Cardiac septum (tissue), 1 donor: ENCODE results near the gene BLVRA. TPM values are rescaled to one million over a fixed set of nuclear protein-coding genes. Genes with fewer than 3 reads are reported as not detected.

Source experiments
- DNase-seq: peaks from one replicate; pipeline ENCODE4 v3.0.0-alpha.2; 2020; ENCODE audit warnings: low spot score
- intact Hi-C: fragments of 100-400 bp; cut with DNase I; formaldehyde crosslinking; loops from one replicate; pipeline ENCODE4 v1.14.0; 2022
- total RNA-seq: library from RNA; stranded (reverse); fragmentation: NEBNext Ultra II Directional; extraction: Animal tissue kit (Norgen Biotek cat#: 25700); gene quantifications from one replicate; pipeline ENCODE4 v1.2.1, GENCODE V29; 2021
- donor health status: DM: no; HTN: no; CAD: no.

The BLVRA gene
- total RNA-seq, 1 donor from 2014 or later, result 48.6 TPM

DNA sequence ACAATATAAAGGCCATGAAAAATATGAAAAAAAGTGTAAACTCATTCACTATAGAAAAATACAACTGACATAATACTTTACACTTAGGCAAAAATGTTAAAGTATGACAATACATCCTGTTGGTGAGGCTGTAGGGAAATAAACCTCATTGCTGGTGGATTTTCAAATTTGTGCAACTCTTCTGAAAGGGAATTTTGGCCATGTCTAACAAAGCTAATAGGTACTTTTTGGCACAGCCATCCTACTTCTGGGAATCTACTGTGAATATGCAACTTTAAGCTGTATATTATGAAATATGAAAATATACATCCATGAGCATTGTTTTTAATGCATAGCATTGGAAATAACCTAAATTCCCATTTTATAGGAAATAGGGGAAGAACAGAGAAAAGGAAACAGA lies 15.8 kb upstream of the BLVRA start:
- intact Hi-C loops, result no loop called here
- DNase-seq, result no peak

DNA sequence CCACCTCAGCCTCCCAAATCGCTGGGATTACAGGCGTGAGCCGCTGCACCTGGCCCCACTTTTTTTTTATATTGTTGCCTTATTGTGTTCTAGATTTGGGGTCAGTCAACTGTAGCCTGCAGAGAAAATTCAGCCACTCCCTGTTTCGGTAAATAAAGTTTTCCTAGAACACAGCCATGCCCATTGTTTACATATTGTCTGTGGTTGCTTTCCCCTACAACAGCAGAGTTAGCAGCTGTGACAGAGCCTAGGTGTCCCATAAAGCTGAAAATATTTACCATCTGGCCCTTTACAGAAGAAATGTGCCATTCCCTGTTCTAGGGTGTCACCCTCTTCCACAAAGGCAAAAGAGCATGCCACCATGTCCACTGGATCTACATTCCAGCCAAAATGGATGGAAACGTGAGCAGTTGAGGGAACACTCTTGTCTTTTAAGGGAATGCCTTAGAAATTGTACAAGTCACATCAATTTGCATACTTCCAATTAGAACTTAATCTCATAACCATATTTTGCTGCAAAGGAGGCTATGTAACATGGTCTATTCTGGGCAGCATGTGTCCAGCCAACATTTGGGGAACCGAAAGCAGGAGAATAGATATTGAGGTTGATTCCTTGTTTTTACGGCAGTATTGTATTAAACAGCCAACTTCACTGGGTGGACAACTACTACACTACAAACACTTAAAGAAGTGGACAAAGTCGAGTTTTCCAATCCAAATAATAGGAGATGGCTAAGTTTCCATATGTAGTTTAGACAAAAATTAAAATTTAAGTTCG lies 11.0 kb upstream of the BLVRA start:
- intact Hi-C loops, result no loop called here
- DNase-seq, result no peak

GRCh38 chr7:43749383-43749940 lies 9.0 kb upstream of the BLVRA start:
- DNase-seq, result no peak
- intact Hi-C loops, result no loop called here

DNA sequence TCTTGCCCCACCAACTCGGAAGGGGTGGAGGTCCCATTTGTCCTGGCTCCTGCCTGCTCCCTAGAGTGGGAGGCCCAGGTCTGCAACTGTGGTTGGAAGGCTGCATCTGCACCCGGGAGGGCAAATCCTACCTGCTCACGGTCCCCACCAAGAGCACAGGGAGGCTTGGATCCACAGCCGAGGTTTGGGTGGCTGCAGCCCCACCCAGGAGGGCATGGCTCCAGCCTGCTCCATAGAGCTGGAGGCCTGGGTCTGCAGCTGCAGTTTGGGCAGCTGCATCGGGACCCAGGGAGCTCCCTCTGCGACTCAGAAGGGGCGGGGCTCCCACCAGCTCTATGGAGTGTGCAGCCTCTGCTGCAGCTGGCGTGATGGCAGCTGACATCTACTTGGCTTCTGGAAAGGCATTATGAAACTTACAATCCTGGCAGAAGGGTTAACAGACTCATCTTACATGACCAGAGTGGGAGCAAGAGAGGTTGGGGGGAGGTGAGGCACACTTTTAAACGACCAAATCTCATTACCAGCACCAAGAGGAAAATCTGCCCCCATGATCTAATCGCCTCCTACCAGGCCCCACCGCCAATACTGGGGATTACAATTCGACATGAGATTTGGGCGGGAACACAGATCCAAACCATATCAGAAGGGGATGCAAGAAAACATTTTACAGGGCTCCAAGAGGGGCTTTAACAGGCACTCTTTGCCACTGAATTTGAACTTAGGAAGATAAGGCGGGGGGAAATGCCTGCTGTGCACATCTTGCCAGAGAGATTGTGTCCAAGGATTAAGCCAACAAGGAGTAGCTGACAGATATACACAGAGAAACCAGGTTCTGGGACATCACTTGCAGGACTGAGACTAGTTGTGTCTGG lies 8.2 kb upstream of the BLVRA start:
- intact Hi-C loops, result no loop called here
- no peak for DNase-seq

- DNase-seq, result no peak
- intact Hi-C loops, result no loop called here
Observed at GRCh38 chr7:43752411-43752810, 6.1 kb upstream of the BLVRA start.

- intact Hi-C loops, result no loop called here
- DNase-seq, result no peak
Observed at GRCh38 chr7:43753271-43753810, 5.1 kb upstream of the BLVRA start.

- DNase-seq, result no peak
- intact Hi-C loops, result no loop called here
Observed at GRCh38 chr7:43753843-43754242, 4.6 kb upstream of the BLVRA start.

- no peak for DNase-seq
- intact Hi-C loops, result no loop called here
Observed at GRCh38 chr7:43754596-43754995, 3.9 kb upstream of the BLVRA start.

GRCh38 chr7:43756368-43757072 lies 2.0 kb upstream of the BLVRA start:
- DNase-seq, result no peak

DNA sequence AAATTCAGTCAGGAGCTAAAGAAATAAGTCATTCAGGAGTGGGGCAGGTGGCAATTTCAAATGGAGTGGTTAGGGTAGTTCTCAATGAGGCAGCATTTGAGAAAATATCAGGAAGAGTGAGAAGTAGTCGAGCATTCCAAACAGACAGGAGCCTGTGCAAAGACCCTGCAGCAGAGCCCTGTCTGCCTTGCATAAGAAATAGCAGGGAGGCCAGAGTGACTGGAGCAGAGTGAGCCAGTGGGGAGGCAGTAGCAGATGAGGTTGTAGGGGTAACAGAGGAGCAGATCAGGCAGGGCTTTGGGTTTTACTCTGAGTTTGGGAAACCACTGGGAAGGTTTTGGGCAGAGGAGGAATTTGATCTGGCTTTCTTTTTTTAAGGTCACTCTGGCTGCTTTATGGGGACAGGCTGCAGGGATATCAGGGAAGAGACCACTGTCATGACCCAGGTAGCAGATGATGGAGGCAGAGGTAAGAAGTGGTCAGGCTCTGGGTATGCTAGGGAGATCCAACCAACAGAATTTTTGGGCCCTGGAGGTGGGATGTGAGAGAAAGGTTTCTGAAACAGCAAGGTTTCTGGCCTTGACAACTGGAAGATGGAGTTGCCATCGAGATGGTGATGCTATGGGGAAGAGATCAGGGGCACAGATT lies 1.3 kb upstream of the BLVRA start:
- DNase-seq, result no peak
- intact Hi-C loops, result no loop called here

More at GRCh38 chr7:43756368-43757072, 2.0 kb upstream of the BLVRA start:
- intact Hi-C loops, result no loop called here

- no peak for DNase-seq
- intact Hi-C loops, result no loop called here
Observed at GRCh38 chr7:43758822-43759683, 573 bp downstream of the BLVRA start.

DNA sequence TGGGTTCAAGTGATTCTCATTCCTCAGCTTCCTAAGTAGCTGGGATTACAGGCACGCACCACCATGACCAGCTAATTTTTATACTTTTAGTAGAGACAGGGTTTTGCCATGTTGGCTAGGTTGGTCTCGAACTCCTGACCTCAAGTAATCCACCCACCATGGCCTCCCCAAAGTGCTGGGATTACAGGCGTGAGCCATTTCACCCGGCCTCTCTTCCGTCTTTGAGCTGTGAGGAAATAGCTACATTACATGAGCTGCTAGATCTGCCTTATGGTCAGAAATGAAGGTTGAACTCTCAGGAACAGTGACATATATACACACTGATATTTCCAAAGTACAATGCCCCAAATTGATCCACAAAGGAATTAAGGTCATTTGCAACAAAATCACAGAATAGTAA lies 2.4 kb downstream of the BLVRA start:
- intact Hi-C loops, result no loop called here
- no peak for DNase-seq

- intact Hi-C loops, result no loop called here
- DNase-seq, result no peak
Observed at GRCh38 chr7:43761382-43761781, 2.9 kb downstream of the BLVRA start.

DNA sequence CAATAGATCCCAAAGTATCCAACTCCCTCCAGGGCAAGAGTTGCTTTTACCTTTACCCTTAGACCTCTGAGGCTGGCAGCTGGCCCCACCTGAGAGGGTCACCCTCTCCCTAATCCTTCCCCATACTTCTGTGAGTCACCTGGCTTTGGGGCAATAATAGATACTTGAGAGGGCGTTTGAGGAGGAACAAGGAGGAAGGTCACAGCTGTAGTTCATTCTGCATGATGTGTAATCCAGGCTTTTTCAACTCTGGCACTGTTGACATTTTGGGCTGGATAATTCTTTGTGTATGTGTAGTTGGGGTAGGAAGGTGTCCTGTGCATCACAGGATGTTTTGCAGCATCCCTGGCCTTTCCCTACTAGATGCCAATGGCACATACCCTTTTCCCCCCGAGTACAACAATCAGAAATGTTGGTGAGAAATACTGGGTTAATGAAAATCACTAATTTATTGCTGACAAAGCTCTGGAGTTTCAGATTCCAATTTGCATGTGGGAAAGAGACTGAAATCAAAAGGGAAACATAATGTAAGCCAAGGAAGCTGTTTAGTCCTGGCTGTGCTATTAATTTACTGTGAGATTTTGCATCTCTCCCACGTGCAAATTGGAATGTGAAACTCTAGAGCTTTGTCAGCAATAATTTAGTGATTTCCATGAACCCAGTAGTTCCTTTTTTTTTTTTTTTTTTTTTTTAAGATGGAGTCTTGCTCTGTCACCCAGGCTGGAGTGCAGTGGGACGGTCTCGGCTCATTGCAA lies 3.6 kb downstream of the BLVRA start:
- no peak for DNase-seq
- intact Hi-C loops, result no loop called here

DNA sequence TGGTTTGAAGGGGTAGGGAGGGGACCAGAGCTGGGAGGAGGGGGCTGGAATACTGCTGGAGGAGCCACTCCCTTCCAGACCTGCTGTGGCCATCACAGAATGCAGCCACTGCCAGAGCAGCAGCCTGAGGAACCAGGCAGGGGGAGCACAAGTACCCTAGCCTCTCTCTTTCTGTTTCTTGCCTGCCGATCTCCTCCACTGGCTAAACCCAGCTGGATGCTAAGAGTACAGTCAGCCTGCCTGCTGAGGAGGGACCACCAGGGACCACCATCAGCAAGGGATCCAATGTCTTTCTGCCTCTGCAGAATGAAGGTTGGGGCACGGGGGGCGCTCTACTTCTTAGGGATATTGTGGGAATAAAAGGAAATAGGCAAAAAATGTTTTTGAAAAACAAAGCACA lies 4.7 kb downstream of the BLVRA start:
- DNase-seq, result no peak
- intact Hi-C loops, result no loop called here

DNA sequence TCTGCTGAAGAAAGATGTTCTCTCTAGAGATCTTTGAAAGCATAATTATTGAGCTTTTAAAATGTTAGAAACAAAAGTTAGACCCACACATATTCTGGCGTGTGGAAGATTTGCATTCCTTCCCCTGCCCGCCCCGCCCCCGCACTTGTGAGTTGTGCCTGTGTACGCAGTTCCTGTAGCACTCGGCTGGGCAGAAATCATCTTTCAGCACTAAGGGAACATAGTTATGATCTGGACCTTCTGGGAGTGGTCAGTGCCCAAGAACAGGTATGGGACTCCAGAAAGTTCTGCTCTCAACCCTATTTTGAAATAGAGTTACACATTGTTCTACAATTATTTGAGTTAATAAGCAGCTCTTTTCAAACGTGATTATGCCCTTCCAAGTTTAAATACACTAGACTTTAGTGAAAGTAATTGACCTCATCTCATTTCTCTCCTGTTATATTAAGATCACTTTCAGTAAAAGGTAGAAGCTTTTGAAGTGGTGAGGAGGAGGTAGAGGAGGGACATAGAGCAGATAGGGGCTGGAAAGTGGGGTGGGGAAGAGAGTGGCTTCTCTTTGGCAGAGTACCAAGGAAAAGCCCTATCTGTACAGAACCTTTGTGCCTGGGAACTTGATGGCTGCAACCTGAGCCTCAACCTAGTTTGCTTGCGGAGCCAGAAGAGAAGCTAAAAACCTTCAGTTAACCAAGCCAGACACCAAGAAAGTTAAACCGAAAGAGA lies 5.7 kb downstream of the BLVRA start:
- no peak for DNase-seq
- intact Hi-C loops, result no loop called here
